Measurements from ENCODE around the gene MAPK8.

Gene MAPK8

DNA sequence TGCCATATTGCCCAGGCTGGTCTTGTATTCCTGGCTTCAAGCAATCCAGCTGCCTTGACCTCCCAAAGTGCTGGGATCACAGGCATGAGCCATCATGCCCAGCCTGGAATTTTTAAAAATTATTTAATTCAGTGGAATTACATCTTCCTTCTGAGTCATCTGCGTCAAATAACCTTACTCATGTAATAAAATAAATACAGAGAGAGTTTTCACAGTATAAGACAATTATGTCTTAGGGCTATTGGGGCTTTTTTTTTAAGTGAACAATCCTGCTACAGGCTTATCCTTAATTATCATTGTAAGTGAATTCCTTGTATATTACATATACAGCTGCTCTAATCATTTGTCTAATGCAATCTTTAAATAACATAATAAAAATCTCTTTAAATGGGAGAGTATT is 108.3 kb downstream of the MAPK8 start:
- no peak overlapping the region for H3K4me3 ChIP-seq (ENCODE audit: low read depth in 1 of 2, low read length in 2 of 2)
- 0 out of 2 replicates have a peak, but pooled peaks cover 4% of the 10 kb centered on the region for H4K20me1 ChIP-seq (ENCODE audit: insufficient read depth, low read length)
- no peak overlapping the region for H2AFZ ChIP-seq (ENCODE audit: low read depth, low read length)
- DNase-seq (no peak), ATAC-seq (ENCODE audit: insufficient read depth, low read depth) (no peak)
- no peak for TF ChIP-seq EZH2 (IDR thresholded peaks at IDR 0.05; ENCODE audit: borderline replicate concordance, low read depth, low read length, severe bottlenecking)
- TF ChIP-seq, protein P1, sequence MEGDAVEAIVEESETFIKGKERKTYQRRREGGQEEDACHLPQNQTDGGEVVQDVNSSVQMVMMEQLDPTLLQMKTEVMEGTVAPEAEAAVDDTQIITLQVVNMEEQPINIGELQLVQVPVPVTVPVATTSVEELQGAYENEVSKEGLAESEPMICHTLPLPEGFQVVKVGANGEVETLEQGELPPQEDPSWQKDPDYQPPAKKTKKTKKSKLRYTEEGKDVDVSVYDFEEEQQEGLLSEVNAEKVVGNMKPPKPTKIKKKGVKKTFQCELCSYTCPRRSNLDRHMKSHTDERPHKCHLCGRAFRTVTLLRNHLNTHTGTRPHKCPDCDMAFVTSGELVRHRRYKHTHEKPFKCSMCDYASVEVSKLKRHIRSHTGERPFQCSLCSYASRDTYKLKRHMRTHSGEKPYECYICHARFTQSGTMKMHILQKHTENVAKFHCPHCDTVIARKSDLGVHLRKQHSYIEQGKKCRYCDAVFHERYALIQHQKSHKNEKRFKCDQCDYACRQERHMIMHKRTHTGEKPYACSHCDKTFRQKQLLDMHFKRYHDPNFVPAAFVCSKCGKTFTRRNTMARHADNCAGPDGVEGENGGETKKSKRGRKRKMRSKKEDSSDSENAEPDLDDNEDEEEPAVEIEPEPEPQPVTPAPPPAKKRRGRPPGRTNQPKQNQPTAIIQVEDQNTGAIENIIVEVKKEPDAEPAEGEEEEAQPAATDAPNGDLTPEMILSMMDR (IDR thresholded peaks at IDR 0.05; ENCODE audit: borderline replicate concordance, extremely low read depth, low read length, poor library complexity, severe bottlenecking): no peak
- no peaks in the 10 kb centered on the region for H3K27me3 ChIP-seq (ENCODE audit: insufficient read depth, low read length, poor library complexity)
- H3K9me3 ChIP-seq (ENCODE audit: insufficient read depth, low read length, severe bottlenecking): peaks cover 3% of the 10 kb centered on the region
- peaks cover 43% of the 10 kb centered on the region for H3K36me3 ChIP-seq (ENCODE audit: insufficient read depth, low read length)
- H3K4me1 ChIP-seq (ENCODE audit: insufficient read depth, low read length): no peaks in the 10 kb centered on the region
- H3K9ac ChIP-seq (ENCODE audit: low read depth, low read length): no peak overlapping the region
- no peaks in the 10 kb centered on the region for H3K79me2 ChIP-seq (ENCODE audit: insufficient read depth, low read length)
- H3K4me2 ChIP-seq (ENCODE audit: insufficient read depth, low read length): no peak overlapping the region
- H3K27ac ChIP-seq (ENCODE audit: low read length): no peak overlapping the region

DNA sequence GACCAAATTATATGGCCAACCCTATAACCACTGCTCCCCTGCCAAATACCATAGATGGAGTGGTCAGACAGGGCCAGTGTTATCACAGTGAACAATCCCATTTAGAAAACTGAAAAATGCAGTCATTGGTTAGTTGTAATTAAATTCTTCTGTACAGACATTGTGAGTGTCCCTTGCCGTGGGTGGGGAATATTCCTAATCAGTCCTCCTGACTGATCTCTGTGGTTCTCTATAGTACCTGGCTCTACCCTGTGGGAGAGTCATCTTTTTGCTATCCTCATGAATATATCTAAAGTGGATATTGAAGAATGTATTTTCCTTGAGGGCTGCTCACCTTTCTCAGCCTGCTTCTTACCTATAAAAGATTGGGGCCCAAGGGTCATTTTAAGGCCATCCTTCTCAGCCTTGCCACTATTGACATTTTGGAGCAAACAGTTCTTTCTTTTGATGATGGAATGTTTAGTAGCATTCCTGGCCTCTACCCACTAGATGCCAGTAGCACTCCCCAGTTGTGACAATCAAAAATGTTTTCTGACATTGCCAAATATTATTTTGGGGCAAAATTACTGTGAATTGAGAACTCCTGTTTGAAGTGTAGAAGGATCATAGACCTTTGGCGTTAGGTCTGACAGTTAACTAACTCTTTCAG is 110.2 kb downstream of the MAPK8 start:
- Histone ChIP-seq H3K27me3 (ENCODE audit: insufficient read depth, low read length, poor library complexity) (no peaks in the 10 kb centered on the region), H3K36me3 (ENCODE audit: insufficient read depth, low read length) (peaks cover 29% of the 10 kb centered on the region), H3K79me2 (ENCODE audit: insufficient read depth, low read length) (no peaks in the 10 kb centered on the region), H3K9me3 (ENCODE audit: insufficient read depth, low read length, severe bottlenecking) (no peaks in the 10 kb centered on the region), H3K9ac (ENCODE audit: low read depth, low read length) (no peak overlapping the region), H3K4me1 (ENCODE audit: insufficient read depth, low read length) (no peaks in the 10 kb centered on the region), H4K20me1 (ENCODE audit: insufficient read depth, low read length) (0 out of 2 replicates have a peak, but pooled peaks cover 4% of the 10 kb centered on the region), H3K27ac (ENCODE audit: low read length) (no peak overlapping the region), H3K4me2 (ENCODE audit: insufficient read depth, low read length) (no peak overlapping the region), H3K4me3 (ENCODE audit: low read depth in 1 of 2, low read length in 2 of 2) (no peak overlapping the region), H2AFZ (ENCODE audit: low read depth, low read length) (no peak overlapping the region)
- ATAC-seq (ENCODE audit: insufficient read depth, low read depth): no peak
- DNase-seq: no peak
- TF ChIP-seq, protein P1 (IDR thresholded peaks at IDR 0.05; ENCODE audit: borderline replicate concordance, extremely low read depth, low read length, poor library complexity, severe bottlenecking): no peak
- no peak for TF ChIP-seq EZH2 (IDR thresholded peaks at IDR 0.05; ENCODE audit: borderline replicate concordance, low read depth, low read length, severe bottlenecking)

DNA sequence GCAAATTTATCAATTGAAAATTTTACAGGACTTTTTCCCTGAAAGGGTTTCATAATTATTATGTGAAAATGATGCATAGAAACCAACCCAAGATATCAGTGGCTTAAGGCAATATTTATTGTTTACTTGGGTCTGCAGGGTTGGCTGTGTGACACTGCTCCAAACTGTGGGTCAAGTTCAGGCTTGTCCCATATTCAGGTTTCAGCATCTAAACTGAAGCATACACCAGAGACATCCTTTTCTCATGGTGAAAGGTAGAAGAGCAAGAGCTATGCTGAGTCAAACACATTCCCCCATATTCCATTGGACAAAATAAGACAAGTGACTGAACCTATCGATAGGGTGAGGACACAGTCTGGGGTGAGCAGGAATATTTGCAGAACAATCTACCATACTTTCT is 110.9 kb downstream of the MAPK8 start:
- H2AFZ ChIP-seq (ENCODE audit: low read depth, low read length): no peak overlapping the region
- H3K9ac ChIP-seq (ENCODE audit: low read depth, low read length): no peak overlapping the region
- no peaks in the 10 kb centered on the region for H3K27me3 ChIP-seq (ENCODE audit: insufficient read depth, low read length, poor library complexity)
- DNase-seq (no peak), ATAC-seq (ENCODE audit: insufficient read depth, low read depth) (no peak)
- no peaks in the 10 kb centered on the region for H3K9me3 ChIP-seq (ENCODE audit: insufficient read depth, low read length, severe bottlenecking)
- no peak overlapping the region for H3K4me3 ChIP-seq (ENCODE audit: low read depth in 1 of 2, low read length in 2 of 2)
- no peaks in the 10 kb centered on the region for H3K79me2 ChIP-seq (ENCODE audit: insufficient read depth, low read length)
- 0 out of 2 replicates have a peak, but pooled peaks cover 4% of the 10 kb centered on the region for H4K20me1 ChIP-seq (ENCODE audit: insufficient read depth, low read length)
- H3K4me1 ChIP-seq (ENCODE audit: insufficient read depth, low read length): no peaks in the 10 kb centered on the region
- H3K27ac ChIP-seq (ENCODE audit: low read length): no peak overlapping the region
- no peak overlapping the region for H3K4me2 ChIP-seq (ENCODE audit: insufficient read depth, low read length)
- TF ChIP-seq EZH2 (IDR thresholded peaks at IDR 0.05; ENCODE audit: borderline replicate concordance, low read depth, low read length, severe bottlenecking): no peak
- TF ChIP-seq, protein P1 (IDR thresholded peaks at IDR 0.05; ENCODE audit: borderline replicate concordance, extremely low read depth, low read length, poor library complexity, severe bottlenecking): no peak
- H3K36me3 ChIP-seq (ENCODE audit: insufficient read depth, low read length): peaks cover 23% of the 10 kb centered on the region; the same call in 1 of the 2 replicates

Measured in DND-41 (cell line).